Medulla oblongata (tissue), 1 donor: Measurements from ENCODE around the gene CCDC141.
A peak's percentile ranks its signal among the peaks of the same experiment; 100 is the strongest.

ENCODE experiments used
- DNase-seq: peaks from one replicate; pipeline ENCODE4 v3.0.0-alpha.2; 2015; ENCODE audit errors: extremely low spot score

CCDC141 gene

GRCh38 chr2:178871536-178871935 lies 178.4 kb downstream of the CCDC141 start:
- DNase-seq: no peak

- no peak for DNase-seq
Measured at GRCh38 chr2:178870703-178871102, 179.2 kb downstream of the CCDC141 start.

- no peak for DNase-seq
Measured at GRCh38 chr2:178865999-178866398, 183.9 kb downstream of the CCDC141 start.

GRCh38 chr2:178865146-178865936 lies 184.6 kb downstream of the CCDC141 start:
- no peak for DNase-seq

GRCh38 chr2:178863856-178864620 lies 185.9 kb downstream of the CCDC141 start:
- DNase-seq: peak; percentile 57

- DNase-seq: no peak
Measured at GRCh38 chr2:178863130-178863855, 186.6 kb downstream of the CCDC141 start.

- peak; percentile 65 for DNase-seq
Measured at GRCh38 chr2:178860551-178860950, 189.4 kb downstream of the CCDC141 start.

- DNase-seq: peak; percentile 75
Measured at GRCh38 chr2:178859730-178860129, 190.2 kb downstream of the CCDC141 start.

- DNase-seq: no peak
Measured at GRCh38 chr2:178858896-178859625, 190.9 kb downstream of the CCDC141 start.

GRCh38 chr2:178855151-178855550 lies 194.8 kb downstream of the CCDC141 start:
- no peak for DNase-seq

- DNase-seq: no peak
Measured at GRCh38 chr2:178848335-178848734, 201.6 kb downstream of the CCDC141 start.

GRCh38 chr2:178846458-178846802 lies 203.5 kb downstream of the CCDC141 start:
- no peak for DNase-seq

- DNase-seq: no peak
Measured at GRCh38 chr2:178845566-178846457, 204.1 kb downstream of the CCDC141 start.

GRCh38 chr2:178844701-178845100 lies 205.2 kb downstream of the CCDC141 start:
- no peak for DNase-seq

- DNase-seq: peak; percentile 38
Measured at GRCh38 chr2:178844269-178844668, 205.7 kb downstream of the CCDC141 start.

- no peak for DNase-seq
Measured at GRCh38 chr2:178843697-178844096, 206.2 kb downstream of the CCDC141 start.

GRCh38 chr2:178836807-178837206 lies 213.1 kb downstream of the CCDC141 start:
- DNase-seq: no peak

GRCh38 chr2:178834086-178834485 lies 215.9 kb downstream of the CCDC141 start:
- DNase-seq: no peak

- DNase-seq: no peak
Measured at GRCh38 chr2:178833382-178833781, 216.6 kb downstream of the CCDC141 start.

GRCh38 chr2:178830451-178830850 lies 219.5 kb downstream of the CCDC141 start:
- DNase-seq: no peak

- no peak for DNase-seq
Measured at GRCh38 chr2:178829981-178830380, 220.0 kb downstream of the CCDC141 start.
